Hippocampal formation (tissue), 2 donors: ENCODE data around the gene MMP23B.

ENCODE experiments used
- DNase-seq, 2 donors: peaks; one replicate each; lab custom pipeline; 2025; lab: John Stamatoyannopoulos, UW

MMP23B gene

DNA sequence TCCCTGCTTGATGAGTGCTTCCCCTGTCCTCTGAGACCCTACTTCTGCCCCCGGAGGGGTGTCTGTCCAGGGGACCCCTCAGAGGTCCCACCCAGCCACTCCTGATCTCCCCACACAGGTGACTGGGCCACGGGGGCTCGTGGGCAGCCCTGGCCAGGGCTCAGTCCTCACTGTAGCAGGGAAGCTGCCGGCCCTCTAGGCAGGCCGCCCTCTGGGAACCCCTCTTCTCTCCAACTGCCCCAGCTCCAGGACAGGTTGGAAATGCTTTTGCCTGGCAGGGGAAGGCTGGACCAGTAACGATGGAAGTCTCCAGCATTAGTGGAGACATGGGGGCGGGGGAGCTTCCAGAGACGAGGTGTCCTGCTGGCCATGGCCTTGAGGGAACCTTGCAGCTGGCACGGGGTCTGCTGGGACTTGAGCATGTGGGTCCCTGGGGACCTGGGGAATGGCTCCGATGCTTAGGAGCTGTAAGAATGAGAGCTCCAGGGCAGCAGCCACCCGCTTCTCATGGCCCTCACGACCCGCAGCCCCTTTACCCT, 28.9 kb upstream of the MMP23B start:
- no peak for DNase-seq

DNA sequence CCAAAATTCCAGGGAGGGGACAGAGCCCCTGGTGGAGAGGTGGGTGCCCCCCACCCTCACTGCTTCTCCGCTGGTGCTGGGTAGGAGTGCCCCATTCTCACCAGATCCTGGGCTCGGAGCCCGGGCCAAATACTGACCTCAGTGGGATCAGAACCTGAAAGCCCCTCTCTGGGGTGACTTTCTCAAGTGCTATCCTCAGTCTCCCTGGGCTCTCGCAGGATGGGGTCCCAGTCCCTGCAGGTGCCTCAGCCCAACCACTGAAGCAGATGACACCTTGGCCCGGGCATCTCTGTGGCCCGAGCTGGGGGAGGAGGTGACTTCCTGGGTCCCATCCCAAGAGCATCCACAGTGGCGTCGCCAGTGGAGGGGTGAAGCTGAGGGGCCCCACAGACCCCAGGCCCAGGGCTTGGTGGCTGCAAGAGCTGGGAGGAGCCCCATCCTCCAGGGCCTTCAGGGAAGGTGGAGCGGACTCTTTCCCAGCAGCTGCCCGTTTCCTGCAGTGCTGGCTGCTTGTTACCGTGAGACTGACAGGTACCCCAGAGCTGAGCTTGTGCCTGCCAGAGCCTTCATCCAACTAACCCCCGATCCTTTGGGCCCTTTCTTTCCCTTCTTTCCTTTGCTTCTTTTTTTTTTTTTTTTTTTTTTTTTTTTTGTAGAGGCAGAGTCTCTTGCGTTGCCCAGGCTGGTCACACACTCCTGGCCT, 28.2 kb upstream of the MMP23B start:
- DNase-seq = no peak

DNA sequence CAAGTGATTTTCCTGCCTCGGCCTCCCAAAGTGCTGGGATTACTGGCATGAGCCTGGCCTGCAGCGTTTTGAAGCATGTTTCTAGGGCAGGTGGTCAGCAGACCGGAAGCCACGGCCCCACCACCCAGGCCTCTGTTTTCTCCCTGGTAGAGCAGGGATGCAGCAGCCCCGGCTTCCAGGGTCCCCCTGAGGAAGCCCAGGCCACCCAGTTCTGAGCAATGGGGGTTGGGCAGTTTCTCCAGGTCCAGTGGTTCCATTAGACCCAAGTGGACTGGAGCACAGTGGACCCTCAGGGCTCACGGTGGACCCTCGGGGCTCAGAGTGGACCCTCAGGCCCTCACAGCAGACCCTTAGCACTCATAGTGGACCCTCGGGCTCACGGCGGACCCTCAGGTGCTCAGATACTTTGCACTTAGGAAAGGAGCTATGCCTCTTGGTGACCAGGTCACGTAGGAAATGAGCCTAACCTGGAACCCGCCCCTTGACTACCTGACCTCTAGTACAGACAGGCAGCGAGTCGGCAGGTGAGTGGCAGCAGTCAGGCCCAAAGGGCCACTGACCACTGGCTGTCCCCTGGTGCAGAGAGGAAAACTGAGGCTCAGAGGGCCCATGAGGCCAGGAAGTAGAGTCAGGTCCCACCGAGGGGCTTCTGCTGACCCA, 27.5 kb upstream of the MMP23B start:
- DNase-seq = no peak

DNA sequence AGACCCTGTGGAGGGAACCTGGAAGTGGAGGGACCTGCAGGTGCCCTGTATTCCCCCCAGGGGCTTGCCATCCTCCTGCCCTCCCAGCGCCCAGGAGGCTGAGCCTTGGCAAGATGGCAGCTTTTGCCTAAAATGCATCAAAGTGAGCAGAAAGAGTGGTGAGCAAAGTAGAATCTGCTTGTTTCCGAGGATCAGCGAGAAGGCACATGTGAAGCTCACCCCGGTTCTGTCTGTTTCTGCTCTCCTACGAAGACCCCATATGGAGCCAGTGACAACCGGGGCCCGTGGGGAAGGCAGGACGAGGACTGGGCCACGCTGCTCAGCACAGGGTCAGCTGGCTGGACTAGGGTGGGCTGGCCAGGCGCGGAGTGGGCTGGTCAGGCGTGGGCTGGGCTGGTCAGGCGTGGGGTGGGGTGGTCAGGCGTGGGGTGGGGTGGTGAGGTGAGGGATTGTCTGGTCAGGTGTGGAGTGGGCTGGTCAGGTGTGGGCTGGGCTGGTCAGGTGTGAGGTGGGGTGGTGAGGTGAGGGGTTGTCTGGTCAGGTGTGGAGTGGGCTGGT, 26.9 kb upstream of the MMP23B start:
- no peak for DNase-seq

DNA sequence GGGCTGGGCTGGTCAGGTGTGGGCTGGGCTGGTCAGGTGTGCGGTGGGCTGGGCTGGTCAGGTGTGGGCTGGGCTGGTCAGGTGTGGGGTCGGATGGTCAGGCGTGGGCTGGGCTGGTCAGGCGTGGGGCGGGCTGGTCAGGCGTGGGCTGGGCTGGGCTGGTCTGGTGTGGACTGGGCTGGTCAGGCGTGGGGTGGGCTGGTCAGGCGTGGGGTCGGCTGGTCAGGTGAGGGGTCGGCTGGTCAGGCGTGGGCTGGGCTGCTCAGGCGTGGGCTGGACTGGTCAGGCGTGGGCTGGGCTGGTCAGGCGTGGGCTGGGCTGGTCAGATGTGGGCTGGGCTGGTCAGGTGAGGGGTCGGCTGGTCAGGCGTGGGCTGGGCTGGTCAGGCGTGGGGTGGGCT, 26.2 kb upstream of the MMP23B start:
- no peak for DNase-seq

DNA sequence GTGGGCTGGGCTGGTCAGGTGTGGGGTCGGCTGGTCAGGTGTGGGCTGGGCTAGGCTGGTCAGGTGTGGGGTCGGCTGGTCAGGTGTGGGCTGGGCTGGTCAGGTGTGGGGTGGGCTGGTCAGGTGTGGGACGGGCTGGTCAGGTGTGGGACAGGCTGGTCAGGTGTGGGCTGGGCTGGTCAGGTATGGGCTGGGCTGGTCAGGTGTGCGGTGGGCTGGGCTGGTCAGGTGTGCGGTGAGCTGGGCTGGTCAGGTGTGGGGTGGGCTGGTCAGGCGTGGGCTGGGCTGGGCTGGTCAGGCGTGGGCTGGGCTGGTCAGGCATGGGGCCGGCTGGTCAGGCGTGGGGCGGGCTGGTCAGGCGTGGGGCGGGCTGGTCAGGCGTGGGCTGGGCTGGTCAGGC, 25.7 kb upstream of the MMP23B start:
- DNase-seq = no peak

DNA sequence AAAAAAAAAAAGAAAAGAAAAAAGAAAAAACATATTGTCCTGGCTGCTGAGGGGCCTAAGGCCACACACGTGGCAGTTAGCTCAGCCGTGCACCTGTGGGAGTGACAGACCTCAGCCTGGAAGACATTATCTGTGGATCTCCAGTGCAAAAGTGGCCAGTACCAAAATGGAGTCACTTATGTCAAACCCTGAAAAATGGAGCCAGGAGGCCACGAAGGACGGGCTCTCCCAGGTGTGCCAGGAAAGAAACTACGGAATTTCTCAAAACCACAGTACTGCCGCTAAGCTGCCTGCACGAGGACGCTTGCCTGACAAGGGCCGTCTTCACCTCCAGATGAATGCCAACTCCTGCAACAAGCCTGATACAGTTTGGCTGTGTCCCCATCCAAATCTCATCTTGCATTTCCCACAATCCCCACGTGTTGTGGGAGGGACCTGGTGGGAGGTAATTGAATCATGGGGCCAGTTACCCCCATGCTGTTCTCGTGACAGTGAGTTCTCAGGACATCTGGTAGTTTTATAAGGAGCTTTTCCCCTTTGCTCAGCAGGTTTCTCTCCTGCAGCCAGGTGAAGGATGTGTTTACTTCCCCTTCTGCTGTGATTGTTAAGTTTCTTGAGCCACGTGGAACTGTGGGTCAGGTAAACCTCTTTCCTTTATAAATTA, 22.0 kb upstream of the MMP23B start:
- DNase-seq = no peak

DNA sequence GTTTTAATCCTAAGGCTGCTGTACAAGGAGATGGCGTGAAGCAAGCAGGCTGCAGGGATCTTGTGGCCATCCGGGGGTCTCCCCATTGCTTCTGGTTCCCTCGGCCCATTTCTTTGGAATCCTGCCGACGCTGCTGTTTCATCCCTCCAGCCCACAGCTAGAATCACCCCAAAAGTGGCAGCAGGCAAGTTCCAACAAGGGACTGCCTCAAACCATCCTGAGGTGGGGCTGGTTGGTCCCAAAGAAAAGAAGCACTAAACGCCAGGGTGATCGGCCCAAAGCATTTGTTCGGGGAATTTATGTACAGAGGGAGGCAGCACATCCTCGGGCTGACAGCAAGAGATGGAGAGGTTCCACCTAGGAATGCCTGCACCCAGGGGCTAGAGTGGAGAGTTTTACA, 21.2 kb upstream of the MMP23B start:
- no peak for DNase-seq

DNA sequence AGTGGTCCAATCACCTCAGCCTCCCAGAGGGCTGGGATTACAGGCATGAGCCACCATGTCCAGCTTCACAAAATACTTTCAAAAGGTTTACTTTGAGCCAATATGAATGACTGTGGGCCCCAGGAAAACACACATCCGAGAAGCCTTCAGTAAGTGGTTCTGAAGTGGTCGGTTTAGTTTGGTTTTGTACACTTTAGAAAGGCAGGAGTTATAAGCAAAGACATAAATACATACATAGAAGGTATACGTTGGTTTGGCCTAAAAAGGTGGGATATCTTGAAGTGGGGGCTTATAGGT, 19.9 kb upstream of the MMP23B start:
- DNase-seq = no peak

DNA sequence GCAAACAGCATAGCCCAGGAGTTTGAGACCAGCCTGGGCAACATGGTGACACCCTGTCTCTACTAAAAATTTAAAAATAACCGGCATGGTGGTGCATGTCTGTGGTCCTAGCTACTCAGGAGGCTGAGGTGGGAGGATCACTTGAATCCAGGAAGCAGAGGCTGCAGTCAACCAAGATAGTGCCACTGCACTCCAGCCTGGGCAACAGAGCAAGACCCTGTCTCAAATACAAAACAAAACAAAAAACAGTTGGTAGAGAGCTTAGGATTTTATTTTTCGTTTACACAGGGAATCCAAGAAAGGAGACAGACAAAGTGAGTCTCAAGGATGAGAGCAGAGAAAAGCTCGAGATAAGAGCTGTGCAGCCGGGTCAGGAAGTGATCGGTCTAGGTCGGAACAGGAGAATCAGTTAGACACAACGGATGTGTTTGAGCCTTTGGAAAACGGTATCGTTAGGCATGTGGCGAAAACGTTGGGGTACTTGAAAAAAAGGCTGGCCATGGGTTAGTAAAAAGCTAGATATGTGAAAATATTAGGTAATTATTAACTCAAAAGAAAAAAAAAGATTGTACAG, 18.4 kb upstream of the MMP23B start:
- no peak for DNase-seq

DNA sequence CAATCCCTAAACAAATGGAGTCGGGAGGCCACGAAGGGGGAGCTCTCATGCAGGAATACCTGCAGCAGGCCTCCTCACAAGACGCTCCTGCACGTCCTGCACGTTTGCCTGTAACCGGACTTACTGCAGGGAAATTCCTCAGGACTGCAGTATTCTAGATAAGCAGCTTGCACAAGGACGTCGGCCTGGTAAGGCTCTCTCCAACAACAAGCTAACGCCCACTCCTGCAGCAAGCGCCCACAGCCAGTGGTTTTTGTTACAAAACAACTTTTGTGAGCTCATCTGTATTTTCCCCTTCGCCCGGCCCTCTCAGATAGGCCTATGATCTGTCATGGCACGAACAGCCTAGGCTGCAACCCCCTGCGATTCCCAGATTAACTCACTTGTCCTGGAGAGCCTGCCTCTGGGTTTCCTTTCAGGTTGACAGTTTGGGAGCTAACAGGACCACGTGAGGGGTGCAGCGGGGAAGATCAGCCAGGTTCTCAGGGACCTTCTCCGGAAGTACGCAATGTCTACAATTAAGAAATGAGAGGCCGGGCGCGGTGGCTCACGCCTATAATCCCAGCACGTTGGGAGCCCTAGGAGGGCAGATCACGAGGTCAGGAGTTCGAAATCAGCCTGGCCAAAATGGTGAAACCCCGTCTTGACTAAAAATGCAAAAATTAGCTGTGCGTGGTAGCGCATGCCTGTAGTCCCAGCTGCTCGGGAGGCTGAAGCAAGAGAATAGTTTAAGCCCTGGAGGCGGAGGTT, 17.6 kb upstream of the MMP23B start:
- no peak for DNase-seq

DNA sequence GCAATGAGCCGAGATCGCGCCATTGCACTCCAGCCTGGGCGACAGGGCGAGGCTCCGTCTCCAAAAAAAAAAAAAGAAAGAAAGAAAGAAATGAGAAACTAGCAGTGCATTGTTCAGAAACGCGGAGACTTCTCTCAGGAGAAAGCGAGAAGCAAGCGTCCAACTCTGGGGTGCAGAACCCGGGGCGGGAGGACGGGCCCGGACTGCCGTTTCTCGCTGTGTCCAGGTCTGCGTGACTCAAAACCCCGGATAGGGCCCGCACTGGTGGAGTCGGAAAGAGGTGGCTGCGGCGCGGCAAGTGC, 17.1 kb upstream of the MMP23B start:
- DNase-seq = no peak

DNA sequence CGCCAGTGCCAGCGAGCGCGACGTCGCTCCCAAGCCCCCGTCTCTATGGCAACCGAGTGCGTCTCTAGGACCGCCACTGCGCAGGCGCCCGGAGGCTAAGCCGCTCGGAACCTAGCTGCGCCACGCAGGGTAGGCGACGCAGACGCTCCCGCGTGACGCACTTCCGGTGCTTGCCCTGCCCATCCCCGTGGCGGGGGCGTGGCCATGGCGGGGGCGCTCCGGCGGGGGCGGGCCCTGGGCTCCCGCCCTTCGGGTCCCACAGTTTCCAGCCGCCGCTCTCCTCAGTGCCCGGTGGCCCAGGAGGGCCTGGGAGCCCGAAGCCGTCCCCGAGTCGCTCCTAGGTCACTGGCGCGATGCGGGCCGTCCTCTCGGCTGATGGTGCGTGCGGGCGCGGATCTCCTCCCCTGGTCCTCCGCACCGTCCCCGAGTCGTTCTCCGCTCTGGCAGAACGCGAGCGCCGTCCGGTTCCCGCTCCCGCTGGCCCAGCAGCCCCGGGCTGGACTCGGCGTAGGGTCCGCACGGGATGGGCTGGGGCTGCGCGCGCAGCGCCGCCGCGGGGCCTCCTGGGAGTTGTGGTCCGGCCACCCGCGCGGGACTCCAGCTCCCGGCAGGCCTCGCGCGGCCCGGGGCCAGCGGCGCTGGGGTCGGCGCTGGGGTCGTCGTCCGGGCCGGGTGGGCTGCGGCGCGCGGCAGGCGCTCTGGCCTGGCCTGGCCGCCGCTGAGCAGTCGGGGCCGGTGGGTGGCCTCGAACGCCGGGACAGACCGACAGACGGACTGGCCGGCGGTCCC, 16.5 kb upstream of the MMP23B start, which contains the start of gene MIB2:
Gene MIB2 (plus strand): TSS at position 245 of the 789 bp plus-strand sequence. CDS start 7,953 bp downstream, outside the sequence.
- DNase-seq = peak; percentile 94 to 97

DNA sequence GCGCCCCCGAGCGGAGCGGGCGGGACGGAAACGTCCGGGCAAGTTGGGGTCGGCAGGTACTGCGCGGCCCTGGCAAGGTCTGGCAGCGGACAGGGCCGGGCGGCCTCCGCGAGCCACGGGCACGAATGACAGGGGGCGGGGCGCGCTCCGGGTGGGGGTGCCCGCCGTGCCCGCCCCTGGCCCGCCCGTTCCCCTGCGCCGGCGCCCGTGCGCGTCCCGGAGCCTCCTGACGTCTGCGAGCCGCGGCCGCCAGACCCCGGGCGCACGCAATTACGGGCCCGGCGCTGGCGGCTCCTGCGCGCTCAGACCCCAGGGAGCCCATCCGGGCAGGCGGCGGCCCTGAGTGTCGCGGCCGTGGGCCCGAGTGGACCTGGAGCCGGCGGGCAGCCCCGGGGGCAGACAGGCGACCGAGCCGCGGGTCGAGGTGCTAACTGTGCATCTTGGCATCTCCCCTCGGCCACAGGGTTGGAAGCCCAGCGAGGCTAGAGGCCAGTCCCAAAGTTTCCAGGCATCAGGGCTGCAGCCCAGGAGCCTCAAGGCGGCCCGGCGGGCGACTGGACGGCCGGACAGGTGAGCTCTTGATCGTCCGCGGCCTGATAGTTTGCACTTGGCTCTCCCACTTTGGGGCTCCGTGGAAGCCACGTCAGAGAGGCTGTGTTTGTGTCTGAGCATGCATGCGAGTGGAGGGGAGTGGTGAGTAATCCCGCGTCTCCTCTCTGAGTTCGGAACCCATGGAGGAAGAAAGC, 15.8 kb upstream of the MMP23B start:
- DNase-seq = no peak

DNA sequence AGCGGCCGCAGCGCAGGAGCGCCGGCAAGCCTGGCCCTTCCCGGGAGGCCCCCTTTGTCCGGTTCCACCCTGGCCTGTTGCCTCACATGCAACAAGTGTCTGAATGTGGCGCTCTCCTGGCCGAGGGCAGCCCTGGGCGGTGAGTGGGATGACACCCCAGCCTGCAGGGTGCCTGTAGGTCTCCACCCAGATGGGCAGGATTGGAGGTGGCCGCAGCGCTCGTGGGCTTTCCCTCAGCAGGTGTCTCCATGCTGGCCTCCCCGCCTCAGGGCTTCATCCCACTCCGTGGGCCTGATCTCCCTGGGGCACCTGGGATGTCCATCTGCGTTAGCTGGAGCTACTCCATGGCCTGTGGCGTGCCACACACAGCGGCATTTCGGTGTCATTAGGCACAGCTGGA, 15.1 kb upstream of the MMP23B start:
- DNase-seq = no peak

DNA sequence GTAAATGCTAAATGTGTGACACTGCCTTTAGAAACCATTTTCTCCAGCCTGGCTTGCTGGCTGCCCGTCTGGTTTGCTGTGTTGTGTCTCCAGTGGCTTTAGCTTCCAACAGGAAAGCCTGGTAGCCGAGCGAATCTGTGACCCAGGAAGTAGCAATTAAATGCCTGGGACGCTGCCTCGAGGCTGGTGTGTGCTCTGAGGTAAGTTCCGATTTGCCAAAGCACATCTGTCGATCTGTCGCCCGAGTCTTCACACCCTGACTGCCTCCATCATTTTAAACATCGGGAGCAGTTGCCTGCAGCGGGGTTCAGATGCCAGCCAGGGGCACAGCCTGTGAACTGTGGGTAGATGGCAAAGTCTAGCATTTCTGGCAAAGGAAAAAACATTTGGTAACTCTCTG, 14.5 kb upstream of the MMP23B start:
- no peak for DNase-seq

DNA sequence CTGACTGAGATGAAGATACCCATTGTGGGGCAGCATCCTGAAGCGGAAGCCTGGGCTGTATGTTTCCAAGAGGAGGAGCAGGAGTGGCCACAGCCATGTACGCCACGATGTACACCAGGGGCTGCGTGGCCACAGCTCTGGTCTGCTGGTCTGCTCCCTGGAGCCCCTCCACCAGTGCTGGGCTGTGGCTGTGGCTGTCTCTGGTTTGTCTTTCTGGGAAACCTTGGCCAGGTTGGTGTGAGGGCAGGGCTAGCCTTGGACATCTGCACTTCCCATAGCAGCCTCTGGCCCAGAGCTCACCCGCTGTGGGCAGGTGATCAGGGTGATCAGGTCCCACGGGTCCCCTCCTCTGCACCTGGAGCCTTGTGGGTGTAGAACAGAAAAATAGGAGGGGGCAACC, 14.0 kb upstream of the MMP23B start:
- no peak for DNase-seq

DNA sequence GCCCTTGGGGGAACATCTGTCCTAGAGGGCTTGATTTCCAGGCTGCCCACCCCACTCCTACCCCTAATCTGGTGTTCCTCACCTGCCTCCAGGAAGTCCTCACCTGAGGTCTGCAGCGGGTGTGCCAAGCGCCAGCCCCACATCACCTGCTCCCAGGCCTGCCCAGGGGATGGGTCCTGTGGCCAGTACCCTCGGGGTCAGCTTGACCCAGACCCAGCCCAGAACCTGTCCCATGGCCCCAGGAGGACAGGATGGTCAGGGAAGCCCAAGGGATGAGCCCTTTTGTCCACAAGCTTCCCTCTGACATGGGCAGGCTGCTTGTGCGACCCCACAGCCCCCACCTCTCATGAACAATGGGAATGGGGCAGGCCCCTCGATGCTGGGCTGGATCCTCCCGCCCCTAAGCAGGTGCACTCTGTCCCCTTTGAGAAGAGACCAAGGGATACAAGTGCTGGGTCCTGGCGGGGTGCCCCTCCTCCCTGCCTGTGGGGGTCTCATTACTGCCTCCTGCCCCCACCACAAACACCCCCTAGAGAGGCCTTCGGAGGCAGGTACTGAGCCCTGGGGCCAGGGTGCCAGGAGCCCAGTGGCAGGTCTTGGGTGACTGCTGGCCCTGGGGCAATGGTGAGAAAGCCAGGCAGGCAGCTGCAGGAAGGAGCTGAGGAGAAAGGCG, 13.4 kb upstream of the MMP23B start:
- no peak for DNase-seq

DNA sequence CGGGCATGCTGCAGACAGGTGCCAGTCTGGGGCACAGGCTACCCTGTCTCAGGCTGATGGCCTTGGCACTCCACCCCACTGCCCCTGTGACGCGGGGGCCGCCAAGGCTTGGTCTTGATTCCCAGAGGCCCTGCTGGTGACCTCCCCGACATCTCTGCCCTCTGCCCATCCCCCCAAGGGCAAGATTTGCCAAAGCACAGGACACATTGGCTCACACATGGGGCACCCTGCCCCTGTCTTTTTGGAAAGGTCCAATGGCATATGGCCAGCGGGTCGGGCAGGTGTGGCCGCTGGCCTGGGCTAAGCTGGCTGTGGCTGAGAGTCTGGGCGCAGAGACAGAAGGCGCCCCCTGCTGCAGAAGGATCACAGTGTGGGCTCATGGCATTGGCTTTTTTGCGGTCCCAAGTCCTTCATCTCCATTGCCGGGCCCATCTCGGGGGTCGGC, 12.0 kb upstream of the MMP23B start:
- no peak for DNase-seq
